K562 (cell line): ENCODE measurements around the gene BACE1-AS. TPM values are rescaled to one million over a fixed set of nuclear protein-coding genes. Genes with fewer than 3 reads are reported as not detected.

Source experiments
- LCOR ChIP-seq: sonication (generic); formaldehyde crosslinking; IDR thresholded peaks from 2 replicates; pipeline ENCODE4 v1.8.0; 2022; ENCODE audit warnings: mild to moderate bottlenecking, missing genetic modification reagents
- ZNF717 ChIP-seq: fragments of 250-450 bp; sonication (Bioruptor Pico); IDR thresholded peaks from 2 replicates; pipeline ENCODE4 v1.5.0; 2021
- polyA plus RNA-seq, 8 experiments: library from polyadenylated mRNA; depleted of rRNA in 4 of 8; stranded (reverse) in 5 of 8; unstranded in 3 of 8; fragments of >200 nt; fragmentation: Nextera tagmentation in 2 of 8; fragmentation: Illumina TruSeq in 1 of 8; extraction: Ambion mirVana in 2 of 8; extraction: Trizol in 1 of 8; gene quantifications; 2 replicates each; pipeline versions ENCODE4 v1.2.1 to v1.2.3, GENCODE V29; 2011 to 2014; ENCODE audit warnings: inconsistent platforms in 1 of 8, missing spikeins in 1 of 8
- total RNA-seq, 7 experiments: library from RNA; depleted of rRNA in 6 of 7; stranded (reverse); fragments of >200 nt in 6 of 7; fragmentation: Illumina TruSeq in 2 of 7; extraction: Trizol in 2 of 7; gene quantifications; 2 replicates each; pipeline versions ENCODE4 v1.2.1 to v1.2.3, GENCODE V29; 2011 to 2021; ENCODE audit warnings: low replicate concordance in 1 of 7
- TF ChIP-seq, protein P1 (sequence below): fragments of 200-600 bp; sonication (generic); IDR thresholded peaks from one replicate; pipeline ENCODE4 v1.6.1; 2012; ENCODE audit warnings: mild to moderate bottlenecking, low read depth, low read length, inconsistent platforms
- TF ChIP-seq, protein P2 (sequence below), 2 experiments: fragments of 450-650 bp; formaldehyde crosslinking in 1 of 2; IDR thresholded peaks; 2 replicates each; pipeline versions ENCODE4 v1.4.0 to v1.6.1; 2014 to 2020; ENCODE audit warnings: mild to moderate bottlenecking in 2 of 2, borderline replicate concordance in 1 of 2, low read depth in 1 of 2

The BACE1-AS gene
- total and polyA plus RNA-seq, 9 of the 15 experiments (the other 6 are each of a cell fraction or from before 2014, with no cell fraction given), result 2.2 to 8.2 (median 3.8) TPM

DNA sequence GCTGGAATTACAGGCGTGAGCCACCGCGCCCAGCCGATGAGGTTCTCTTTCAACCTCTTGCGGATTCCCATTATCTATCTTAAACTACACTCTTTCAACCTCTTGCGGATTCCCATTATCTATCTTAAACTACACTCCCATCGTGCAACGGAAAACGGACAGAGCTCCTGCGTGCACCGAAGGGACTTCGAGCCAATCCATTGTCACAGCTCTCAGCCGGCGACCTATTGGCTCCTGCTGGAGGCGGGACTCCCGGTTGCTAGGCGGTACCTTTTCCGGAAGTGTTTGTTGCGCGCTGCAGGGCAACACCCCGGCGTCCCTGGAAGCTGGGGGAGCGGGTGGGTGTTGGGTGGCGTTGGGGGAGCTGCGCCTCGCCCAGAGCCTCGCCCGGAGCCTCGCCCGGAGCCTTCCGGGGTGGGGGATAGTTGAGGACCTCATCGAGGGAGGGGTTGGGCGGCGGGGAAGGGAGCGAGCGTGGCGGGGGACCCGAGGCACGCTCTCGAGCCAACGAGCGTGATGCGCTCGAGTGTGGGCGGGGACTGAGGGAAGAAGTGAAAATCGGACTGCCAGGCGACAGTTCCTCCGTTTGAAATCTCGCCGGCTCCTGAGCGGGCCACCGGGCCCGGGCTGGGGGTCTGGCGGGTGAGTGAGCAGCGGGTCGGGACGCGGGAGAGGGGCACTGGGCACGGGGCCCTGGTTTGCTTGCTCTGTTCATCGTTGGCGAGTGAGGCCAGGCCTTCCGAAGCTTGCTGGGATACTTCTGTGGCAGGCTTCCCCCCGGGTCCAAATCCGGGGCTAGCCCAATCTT, 36.6 kb downstream of the BACE1-AS start, which contains the start of gene CEP164 (continued):
- TF ChIP-seq, protein P1, sequence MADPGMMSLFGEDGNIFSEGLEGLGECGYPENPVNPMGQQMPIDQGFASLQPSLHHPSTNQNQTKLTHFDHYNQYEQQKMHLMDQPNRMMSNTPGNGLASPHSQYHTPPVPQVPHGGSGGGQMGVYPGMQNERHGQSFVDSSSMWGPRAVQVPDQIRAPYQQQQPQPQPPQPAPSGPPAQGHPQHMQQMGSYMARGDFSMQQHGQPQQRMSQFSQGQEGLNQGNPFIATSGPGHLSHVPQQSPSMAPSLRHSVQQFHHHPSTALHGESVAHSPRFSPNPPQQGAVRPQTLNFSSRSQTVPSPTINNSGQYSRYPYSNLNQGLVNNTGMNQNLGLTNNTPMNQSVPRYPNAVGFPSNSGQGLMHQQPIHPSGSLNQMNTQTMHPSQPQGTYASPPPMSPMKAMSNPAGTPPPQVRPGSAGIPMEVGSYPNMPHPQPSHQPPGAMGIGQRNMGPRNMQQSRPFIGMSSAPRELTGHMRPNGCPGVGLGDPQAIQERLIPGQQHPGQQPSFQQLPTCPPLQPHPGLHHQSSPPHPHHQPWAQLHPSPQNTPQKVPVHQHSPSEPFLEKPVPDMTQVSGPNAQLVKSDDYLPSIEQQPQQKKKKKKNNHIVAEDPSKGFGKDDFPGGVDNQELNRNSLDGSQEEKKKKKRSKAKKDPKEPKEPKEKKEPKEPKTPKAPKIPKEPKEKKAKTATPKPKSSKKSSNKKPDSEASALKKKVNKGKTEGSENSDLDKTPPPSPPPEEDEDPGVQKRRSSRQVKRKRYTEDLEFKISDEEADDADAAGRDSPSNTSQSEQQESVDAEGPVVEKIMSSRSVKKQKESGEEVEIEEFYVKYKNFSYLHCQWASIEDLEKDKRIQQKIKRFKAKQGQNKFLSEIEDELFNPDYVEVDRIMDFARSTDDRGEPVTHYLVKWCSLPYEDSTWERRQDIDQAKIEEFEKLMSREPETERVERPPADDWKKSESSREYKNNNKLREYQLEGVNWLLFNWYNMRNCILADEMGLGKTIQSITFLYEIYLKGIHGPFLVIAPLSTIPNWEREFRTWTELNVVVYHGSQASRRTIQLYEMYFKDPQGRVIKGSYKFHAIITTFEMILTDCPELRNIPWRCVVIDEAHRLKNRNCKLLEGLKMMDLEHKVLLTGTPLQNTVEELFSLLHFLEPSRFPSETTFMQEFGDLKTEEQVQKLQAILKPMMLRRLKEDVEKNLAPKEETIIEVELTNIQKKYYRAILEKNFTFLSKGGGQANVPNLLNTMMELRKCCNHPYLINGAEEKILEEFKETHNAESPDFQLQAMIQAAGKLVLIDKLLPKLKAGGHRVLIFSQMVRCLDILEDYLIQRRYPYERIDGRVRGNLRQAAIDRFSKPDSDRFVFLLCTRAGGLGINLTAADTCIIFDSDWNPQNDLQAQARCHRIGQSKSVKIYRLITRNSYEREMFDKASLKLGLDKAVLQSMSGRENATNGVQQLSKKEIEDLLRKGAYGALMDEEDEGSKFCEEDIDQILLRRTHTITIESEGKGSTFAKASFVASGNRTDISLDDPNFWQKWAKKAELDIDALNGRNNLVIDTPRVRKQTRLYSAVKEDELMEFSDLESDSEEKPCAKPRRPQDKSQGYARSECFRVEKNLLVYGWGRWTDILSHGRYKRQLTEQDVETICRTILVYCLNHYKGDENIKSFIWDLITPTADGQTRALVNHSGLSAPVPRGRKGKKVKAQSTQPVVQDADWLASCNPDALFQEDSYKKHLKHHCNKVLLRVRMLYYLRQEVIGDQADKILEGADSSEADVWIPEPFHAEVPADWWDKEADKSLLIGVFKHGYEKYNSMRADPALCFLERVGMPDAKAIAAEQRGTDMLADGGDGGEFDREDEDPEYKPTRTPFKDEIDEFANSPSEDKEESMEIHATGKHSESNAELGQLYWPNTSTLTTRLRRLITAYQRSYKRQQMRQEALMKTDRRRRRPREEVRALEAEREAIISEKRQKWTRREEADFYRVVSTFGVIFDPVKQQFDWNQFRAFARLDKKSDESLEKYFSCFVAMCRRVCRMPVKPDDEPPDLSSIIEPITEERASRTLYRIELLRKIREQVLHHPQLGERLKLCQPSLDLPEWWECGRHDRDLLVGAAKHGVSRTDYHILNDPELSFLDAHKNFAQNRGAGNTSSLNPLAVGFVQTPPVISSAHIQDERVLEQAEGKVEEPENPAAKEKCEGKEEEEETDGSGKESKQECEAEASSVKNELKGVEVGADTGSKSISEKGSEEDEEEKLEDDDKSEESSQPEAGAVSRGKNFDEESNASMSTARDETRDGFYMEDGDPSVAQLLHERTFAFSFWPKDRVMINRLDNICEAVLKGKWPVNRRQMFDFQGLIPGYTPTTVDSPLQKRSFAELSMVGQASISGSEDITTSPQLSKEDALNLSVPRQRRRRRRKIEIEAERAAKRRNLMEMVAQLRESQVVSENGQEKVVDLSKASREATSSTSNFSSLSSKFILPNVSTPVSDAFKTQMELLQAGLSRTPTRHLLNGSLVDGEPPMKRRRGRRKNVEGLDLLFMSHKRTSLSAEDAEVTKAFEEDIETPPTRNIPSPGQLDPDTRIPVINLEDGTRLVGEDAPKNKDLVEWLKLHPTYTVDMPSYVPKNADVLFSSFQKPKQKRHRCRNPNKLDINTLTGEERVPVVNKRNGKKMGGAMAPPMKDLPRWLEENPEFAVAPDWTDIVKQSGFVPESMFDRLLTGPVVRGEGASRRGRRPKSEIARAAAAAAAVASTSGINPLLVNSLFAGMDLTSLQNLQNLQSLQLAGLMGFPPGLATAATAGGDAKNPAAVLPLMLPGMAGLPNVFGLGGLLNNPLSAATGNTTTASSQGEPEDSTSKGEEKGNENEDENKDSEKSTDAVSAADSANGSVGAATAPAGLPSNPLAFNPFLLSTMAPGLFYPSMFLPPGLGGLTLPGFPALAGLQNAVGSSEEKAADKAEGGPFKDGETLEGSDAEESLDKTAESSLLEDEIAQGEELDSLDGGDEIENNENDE, result no peak
- no peak for TF ChIP-seq ZNF717 (CRISPR knock-in tag)
- peak; percentile 76 for TF ChIP-seq LCOR
- TF ChIP-seq, protein P2, sequence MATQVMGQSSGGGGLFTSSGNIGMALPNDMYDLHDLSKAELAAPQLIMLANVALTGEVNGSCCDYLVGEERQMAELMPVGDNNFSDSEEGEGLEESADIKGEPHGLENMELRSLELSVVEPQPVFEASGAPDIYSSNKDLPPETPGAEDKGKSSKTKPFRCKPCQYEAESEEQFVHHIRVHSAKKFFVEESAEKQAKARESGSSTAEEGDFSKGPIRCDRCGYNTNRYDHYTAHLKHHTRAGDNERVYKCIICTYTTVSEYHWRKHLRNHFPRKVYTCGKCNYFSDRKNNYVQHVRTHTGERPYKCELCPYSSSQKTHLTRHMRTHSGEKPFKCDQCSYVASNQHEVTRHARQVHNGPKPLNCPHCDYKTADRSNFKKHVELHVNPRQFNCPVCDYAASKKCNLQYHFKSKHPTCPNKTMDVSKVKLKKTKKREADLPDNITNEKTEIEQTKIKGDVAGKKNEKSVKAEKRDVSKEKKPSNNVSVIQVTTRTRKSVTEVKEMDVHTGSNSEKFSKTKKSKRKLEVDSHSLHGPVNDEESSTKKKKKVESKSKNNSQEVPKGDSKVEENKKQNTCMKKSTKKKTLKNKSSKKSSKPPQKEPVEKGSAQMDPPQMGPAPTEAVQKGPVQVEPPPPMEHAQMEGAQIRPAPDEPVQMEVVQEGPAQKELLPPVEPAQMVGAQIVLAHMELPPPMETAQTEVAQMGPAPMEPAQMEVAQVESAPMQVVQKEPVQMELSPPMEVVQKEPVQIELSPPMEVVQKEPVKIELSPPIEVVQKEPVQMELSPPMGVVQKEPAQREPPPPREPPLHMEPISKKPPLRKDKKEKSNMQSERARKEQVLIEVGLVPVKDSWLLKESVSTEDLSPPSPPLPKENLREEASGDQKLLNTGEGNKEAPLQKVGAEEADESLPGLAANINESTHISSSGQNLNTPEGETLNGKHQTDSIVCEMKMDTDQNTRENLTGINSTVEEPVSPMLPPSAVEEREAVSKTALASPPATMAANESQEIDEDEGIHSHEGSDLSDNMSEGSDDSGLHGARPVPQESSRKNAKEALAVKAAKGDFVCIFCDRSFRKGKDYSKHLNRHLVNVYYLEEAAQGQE (IDR thresholded peaks at IDR 0.05; ENCODE audit: borderline replicate concordance), result no peak
- TF ChIP-seq, protein P2 (CRISPR knock-in tag; IDR thresholded peaks at IDR 0.05; ENCODE audit: low read depth), result no peak
